ENCODE data around the gene R3HDM4.

R3HDM4 gene

DNA sequence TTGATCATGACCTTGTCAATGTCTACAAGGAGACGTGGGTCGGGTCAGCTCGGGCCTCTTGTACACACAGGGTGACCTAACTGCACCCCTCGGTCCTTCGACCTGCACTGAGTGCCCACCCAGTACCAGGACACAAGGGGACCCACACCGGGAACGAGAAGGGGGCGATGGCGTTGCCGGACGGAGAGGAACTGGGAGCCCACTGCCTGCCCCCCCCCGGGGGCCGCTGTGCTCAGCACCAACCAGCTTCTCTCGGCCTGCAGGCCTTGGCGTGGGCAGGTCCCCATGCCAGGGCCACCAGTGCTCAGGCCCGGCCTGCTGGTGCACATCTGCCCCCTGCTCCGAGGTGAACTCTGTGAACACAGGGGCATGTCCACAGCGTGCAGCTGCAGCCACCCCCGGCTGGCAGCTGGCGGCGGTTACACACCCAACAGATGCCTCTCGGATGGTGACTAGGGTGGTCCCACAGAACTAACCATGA, 39.4 kb downstream of the R3HDM4 start:
- TF ChIP-seq EZH2phosphoT487 (conservative IDR thresholded peaks at IDR 0.05; ENCODE audit: low read length), result no peak
- TF ChIP-seq, protein P1, sequence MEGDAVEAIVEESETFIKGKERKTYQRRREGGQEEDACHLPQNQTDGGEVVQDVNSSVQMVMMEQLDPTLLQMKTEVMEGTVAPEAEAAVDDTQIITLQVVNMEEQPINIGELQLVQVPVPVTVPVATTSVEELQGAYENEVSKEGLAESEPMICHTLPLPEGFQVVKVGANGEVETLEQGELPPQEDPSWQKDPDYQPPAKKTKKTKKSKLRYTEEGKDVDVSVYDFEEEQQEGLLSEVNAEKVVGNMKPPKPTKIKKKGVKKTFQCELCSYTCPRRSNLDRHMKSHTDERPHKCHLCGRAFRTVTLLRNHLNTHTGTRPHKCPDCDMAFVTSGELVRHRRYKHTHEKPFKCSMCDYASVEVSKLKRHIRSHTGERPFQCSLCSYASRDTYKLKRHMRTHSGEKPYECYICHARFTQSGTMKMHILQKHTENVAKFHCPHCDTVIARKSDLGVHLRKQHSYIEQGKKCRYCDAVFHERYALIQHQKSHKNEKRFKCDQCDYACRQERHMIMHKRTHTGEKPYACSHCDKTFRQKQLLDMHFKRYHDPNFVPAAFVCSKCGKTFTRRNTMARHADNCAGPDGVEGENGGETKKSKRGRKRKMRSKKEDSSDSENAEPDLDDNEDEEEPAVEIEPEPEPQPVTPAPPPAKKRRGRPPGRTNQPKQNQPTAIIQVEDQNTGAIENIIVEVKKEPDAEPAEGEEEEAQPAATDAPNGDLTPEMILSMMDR (IDR thresholded peaks at IDR 0.05; ENCODE audit: insufficient read depth, low read length, poor library complexity, severe bottlenecking), result no peak
- H3K9me2 ChIP-seq (replicated peaks; ENCODE audit: insufficient read depth, low read length), result no peaks in the 10 kb centered on the region
- H3K4me2 ChIP-seq (ENCODE audit: low read depth, low read length, poor library complexity, severe bottlenecking), result no peak overlapping the region
- H3F3A ChIP-seq (ENCODE audit: insufficient read depth), result no peaks in the 10 kb centered on the region
- H3K36me3 ChIP-seq (ENCODE audit: low read length), result no peaks in the 10 kb centered on the region
- H3K79me2 ChIP-seq (ENCODE audit: insufficient read depth, low read length), result no peaks in the 10 kb centered on the region
- H2AFZ ChIP-seq (ENCODE audit: low read depth, low read length, severe bottlenecking), result no peak overlapping the region
- no peaks in the 10 kb centered on the region for H4K20me1 ChIP-seq (ENCODE audit: low read depth, low read length)
- no peaks in the 10 kb centered on the region for H3K27me3 ChIP-seq (ENCODE audit: low read length)
- no peak overlapping the region for H3K27ac ChIP-seq (ENCODE audit: low read depth, low read length)
- no peak overlapping the region for H3K9ac ChIP-seq (ENCODE audit: low read length)
- no peak overlapping the region for H3K4me3 ChIP-seq (ENCODE audit: insufficient read depth, low read length, poor library complexity, severe bottlenecking)
- no peaks in the 10 kb centered on the region for H3K9me3 ChIP-seq (ENCODE audit: insufficient read depth, low read length)

DNA sequence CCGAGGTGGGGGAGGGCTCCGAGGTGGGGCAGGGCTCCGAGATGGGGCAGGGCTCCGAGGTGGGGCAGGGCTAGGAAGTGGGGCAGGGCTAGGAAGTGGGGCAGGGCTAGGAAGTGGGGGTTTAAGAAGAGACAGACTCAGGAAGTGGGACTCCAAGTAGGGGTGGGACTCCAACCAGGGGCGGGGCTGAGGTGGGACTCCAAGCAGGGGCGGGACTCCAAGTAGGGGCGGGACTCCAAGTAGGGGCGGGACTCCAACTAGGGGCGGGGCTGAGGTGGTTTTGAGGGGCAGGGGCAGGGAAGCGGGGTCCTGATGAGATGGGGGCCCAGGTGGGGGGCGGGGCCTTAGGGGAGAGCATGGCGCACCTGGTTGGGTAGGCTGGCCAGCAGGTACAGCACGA, 39.9 kb downstream of the R3HDM4 start:
- Histone ChIP-seq H3K27ac (ENCODE audit: low read depth, low read length) (no peak overlapping the region), H3K4me3 (ENCODE audit: insufficient read depth, low read length, poor library complexity, severe bottlenecking) (no peak overlapping the region)

DNA sequence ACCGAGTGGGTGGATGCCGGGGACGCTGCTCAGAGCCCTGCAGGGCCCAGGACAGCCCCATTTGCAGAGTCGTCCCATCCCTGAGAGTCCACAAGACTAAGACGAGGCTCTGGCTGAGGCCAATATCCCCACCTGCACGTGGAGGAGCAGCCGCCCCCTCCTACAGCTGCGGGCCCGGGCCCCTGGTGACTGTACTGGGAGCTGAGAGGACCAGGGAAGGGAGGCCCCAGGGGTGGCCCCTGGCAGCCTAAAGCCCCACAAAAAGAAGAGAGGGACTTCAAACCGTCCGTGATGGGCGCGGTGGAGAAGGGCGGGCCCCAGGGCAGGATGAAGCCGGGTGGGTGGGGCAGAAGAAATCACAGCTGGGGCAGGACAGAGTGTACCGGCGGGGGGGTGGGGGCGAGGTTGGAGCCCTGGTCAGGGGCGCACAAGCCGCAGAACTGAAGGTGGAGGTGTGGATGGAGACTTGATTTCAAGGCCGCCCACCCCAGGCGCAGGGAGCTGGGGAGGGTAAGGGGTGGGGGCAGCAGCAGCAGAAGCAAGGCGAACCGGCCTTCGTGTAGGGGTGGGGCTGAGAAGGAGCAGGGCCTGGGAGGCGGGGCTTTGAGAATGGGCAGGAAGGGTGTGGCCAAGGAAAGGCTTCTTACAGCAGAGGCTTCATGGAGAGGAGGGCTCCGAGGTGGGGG, 40.6 kb downstream of the R3HDM4 start:
- H3F3A ChIP-seq (ENCODE audit: insufficient read depth), result no peaks in the 10 kb centered on the region
- no peaks in the 10 kb centered on the region for H3K36me3 ChIP-seq (ENCODE audit: low read length)
- no peaks in the 10 kb centered on the region for H3K79me2 ChIP-seq (ENCODE audit: insufficient read depth, low read length)
- TF ChIP-seq, protein P1 (IDR thresholded peaks at IDR 0.05; ENCODE audit: insufficient read depth, low read length, poor library complexity, severe bottlenecking), result no peak
- TF ChIP-seq EZH2phosphoT487 (conservative IDR thresholded peaks at IDR 0.05; ENCODE audit: low read length), result no peak
- H3K27ac ChIP-seq (ENCODE audit: low read depth, low read length), result no peak overlapping the region
- no peaks in the 10 kb centered on the region for H3K27me3 ChIP-seq (ENCODE audit: low read length)
- no peaks in the 10 kb centered on the region for H4K20me1 ChIP-seq (ENCODE audit: low read depth, low read length)
- H2AFZ ChIP-seq (ENCODE audit: low read depth, low read length, severe bottlenecking), result no peak overlapping the region
- no peaks in the 10 kb centered on the region for H3K9me3 ChIP-seq (ENCODE audit: insufficient read depth, low read length)
- peak overlapping the region; percentile 39 for H3K4me2 ChIP-seq (ENCODE audit: low read depth, low read length, poor library complexity, severe bottlenecking)
- peak overlapping the region; percentile 1; the same call in 1 of the 2 replicates for H3K9ac ChIP-seq (ENCODE audit: low read length)
- H3K4me3 ChIP-seq (ENCODE audit: insufficient read depth, low read length, poor library complexity, severe bottlenecking), result no peak overlapping the region
- H3K9me2 ChIP-seq (replicated peaks; ENCODE audit: insufficient read depth, low read length), result no peaks in the 10 kb centered on the region

More for the DNA sequence above, 39.9 kb downstream of the R3HDM4 start:
- no peak for TF ChIP-seq EZH2phosphoT487 (conservative IDR thresholded peaks at IDR 0.05; ENCODE audit: low read length)
- TF ChIP-seq, protein P1 (IDR thresholded peaks at IDR 0.05; ENCODE audit: insufficient read depth, low read length, poor library complexity, severe bottlenecking), result no peak
- no peaks in the 10 kb centered on the region for H3K9me3 ChIP-seq (ENCODE audit: insufficient read depth, low read length)
- no peaks in the 10 kb centered on the region for H3F3A ChIP-seq (ENCODE audit: insufficient read depth)
- H3K9me2 ChIP-seq (replicated peaks; ENCODE audit: insufficient read depth, low read length), result no peaks in the 10 kb centered on the region
- H2AFZ ChIP-seq (ENCODE audit: low read depth, low read length, severe bottlenecking), result no peak overlapping the region
- no peak overlapping the region for H3K9ac ChIP-seq (ENCODE audit: low read length)
- H3K79me2 ChIP-seq (ENCODE audit: insufficient read depth, low read length), result no peaks in the 10 kb centered on the region
- H3K4me2 ChIP-seq (ENCODE audit: low read depth, low read length, poor library complexity, severe bottlenecking), result peak overlapping the region; percentile 39
- H3K27me3 ChIP-seq (ENCODE audit: low read length), result no peaks in the 10 kb centered on the region
- no peaks in the 10 kb centered on the region for H3K36me3 ChIP-seq (ENCODE audit: low read length)
- no peaks in the 10 kb centered on the region for H4K20me1 ChIP-seq (ENCODE audit: low read depth, low read length)
